Panc1 (cell line): ENCODE measurements around the gene TMED10.

ENCODE experiments used
- TF ChIP-seq, protein P1 (sequence below), 2 experiments: IDR thresholded peaks; 2 replicates each; pipeline ENCODE4 v1.6.1; 2011 to 2012; ENCODE audit warnings: low read depth in 2 of 2, control low read depth in 1 of 2, low read length in 1 of 2, mild to moderate bottlenecking in 1 of 2, moderate library complexity in 1 of 2; ENCODE audit not compliant: insufficient read depth in 1 of 2
- TF ChIP-seq, protein P2 (sequence below): fragments of 450-650 bp; IDR thresholded peaks from 2 replicates; pipeline ENCODE4 v1.5.1; 2017; ENCODE audit warnings: mild to moderate bottlenecking

DNA sequence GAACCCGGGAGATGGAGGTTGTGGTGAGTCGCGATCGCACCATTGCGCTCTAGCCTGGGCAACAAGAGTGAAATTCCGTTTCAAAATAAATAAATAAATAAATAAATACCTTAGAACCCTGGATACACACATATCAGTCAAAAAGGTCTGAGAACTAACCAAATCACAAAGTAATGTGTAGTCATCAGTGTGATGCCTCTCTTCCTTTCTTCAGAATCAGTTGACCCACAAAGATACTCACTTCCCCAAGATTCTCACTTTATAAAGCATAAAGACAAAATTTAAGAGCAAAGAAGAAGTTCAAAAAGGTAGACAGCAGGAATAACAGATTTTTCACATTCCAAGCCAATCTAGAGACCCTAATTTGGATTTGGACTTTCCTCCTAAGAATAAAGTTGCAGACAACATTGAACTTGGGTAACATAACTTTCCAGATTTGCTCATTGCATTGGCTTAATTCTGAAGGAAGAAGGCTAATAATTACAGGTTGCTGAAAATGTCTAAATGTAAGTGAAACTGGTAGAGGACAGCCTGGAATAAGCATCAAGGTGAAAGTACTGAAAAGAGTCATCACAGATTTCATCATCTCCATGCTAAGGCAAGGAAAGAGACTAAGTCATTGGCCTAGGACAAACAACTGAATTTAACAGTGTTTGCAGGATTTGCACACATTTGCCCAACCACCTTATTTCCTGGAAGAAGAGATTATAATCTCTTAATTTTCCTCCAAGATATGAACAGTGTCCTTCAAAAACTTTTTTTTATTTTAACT lies 17.4 kb downstream of the TMED10 start:
- TF ChIP-seq, protein P1, sequence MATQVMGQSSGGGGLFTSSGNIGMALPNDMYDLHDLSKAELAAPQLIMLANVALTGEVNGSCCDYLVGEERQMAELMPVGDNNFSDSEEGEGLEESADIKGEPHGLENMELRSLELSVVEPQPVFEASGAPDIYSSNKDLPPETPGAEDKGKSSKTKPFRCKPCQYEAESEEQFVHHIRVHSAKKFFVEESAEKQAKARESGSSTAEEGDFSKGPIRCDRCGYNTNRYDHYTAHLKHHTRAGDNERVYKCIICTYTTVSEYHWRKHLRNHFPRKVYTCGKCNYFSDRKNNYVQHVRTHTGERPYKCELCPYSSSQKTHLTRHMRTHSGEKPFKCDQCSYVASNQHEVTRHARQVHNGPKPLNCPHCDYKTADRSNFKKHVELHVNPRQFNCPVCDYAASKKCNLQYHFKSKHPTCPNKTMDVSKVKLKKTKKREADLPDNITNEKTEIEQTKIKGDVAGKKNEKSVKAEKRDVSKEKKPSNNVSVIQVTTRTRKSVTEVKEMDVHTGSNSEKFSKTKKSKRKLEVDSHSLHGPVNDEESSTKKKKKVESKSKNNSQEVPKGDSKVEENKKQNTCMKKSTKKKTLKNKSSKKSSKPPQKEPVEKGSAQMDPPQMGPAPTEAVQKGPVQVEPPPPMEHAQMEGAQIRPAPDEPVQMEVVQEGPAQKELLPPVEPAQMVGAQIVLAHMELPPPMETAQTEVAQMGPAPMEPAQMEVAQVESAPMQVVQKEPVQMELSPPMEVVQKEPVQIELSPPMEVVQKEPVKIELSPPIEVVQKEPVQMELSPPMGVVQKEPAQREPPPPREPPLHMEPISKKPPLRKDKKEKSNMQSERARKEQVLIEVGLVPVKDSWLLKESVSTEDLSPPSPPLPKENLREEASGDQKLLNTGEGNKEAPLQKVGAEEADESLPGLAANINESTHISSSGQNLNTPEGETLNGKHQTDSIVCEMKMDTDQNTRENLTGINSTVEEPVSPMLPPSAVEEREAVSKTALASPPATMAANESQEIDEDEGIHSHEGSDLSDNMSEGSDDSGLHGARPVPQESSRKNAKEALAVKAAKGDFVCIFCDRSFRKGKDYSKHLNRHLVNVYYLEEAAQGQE (IDR thresholded peaks at IDR 0.05; ENCODE audit: insufficient read depth in 1 of 2, low read depth in 2 of 2, low read length in 1 of 2), result no peak
- TF ChIP-seq, protein P2, sequence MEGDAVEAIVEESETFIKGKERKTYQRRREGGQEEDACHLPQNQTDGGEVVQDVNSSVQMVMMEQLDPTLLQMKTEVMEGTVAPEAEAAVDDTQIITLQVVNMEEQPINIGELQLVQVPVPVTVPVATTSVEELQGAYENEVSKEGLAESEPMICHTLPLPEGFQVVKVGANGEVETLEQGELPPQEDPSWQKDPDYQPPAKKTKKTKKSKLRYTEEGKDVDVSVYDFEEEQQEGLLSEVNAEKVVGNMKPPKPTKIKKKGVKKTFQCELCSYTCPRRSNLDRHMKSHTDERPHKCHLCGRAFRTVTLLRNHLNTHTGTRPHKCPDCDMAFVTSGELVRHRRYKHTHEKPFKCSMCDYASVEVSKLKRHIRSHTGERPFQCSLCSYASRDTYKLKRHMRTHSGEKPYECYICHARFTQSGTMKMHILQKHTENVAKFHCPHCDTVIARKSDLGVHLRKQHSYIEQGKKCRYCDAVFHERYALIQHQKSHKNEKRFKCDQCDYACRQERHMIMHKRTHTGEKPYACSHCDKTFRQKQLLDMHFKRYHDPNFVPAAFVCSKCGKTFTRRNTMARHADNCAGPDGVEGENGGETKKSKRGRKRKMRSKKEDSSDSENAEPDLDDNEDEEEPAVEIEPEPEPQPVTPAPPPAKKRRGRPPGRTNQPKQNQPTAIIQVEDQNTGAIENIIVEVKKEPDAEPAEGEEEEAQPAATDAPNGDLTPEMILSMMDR, result no peak
